ENCODE measurements around the gene ZBTB5.

DNA sequence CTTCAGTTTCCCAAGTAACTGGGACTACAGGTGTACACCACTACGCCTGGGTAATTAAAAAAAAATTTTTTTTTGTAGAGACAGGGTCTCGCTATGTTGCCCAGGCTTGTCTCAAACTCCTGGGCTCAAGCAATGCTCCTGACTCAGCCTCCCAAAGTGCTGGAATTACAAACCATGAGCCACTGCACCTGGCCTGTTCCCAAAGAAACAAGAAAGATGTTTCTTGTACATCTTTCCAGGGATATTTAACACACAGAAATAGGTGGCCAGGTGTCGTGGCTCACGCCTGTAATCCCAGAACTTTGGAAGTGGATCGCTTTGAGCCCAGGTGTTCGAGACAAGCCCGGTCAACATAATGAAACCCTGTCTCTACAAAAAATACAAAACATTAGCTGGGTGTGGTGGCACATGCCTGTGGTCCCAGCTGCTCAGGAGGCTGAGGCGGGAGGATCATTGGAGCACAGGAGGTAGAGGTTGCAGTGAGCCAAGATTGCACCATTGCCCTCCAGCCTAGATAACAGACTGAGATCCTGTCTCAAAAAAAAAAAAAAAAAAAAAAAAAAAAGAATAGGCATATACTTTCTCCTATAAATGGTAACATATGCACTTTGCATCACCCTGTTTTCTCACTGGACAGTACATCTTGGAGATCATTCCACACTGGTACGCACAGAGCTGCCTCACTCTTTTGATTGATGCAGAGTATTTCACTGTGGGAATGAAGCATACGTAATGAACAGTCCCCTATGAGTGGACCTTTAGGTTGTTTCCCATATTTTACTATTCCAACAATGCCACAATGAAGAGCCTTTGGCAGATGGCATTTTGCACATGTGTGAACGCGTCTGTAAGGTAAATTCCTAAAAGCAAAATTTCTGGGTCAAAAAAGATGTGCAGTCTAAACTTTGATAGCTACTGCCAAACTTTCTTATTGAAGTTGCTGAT is 44.7 kb downstream of the ZBTB5 start:
- TF ChIP-seq, protein P1, sequence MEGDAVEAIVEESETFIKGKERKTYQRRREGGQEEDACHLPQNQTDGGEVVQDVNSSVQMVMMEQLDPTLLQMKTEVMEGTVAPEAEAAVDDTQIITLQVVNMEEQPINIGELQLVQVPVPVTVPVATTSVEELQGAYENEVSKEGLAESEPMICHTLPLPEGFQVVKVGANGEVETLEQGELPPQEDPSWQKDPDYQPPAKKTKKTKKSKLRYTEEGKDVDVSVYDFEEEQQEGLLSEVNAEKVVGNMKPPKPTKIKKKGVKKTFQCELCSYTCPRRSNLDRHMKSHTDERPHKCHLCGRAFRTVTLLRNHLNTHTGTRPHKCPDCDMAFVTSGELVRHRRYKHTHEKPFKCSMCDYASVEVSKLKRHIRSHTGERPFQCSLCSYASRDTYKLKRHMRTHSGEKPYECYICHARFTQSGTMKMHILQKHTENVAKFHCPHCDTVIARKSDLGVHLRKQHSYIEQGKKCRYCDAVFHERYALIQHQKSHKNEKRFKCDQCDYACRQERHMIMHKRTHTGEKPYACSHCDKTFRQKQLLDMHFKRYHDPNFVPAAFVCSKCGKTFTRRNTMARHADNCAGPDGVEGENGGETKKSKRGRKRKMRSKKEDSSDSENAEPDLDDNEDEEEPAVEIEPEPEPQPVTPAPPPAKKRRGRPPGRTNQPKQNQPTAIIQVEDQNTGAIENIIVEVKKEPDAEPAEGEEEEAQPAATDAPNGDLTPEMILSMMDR (IDR thresholded peaks at IDR 0.05; ENCODE audit: insufficient read depth, low read length, poor library complexity, severe bottlenecking) = no peak
- no peak for TF ChIP-seq EZH2phosphoT487 (conservative IDR thresholded peaks at IDR 0.05; ENCODE audit: low read length)
